Natural killer cell (primary cell): Measurements from ENCODE around the gene ATXN1. TPM values are rescaled to one million over a fixed set of nuclear protein-coding genes. Genes with fewer than 3 reads are reported as not detected.

Experiments
- ATAC-seq, 3 donors: fragments of 150-1000 bp in 2 of 3; fragments of 200-7000 bp in 1 of 3; cut with Tn5 transposase; 1 replicate in 1 of 3; 2 replicates in 2 of 3; pipeline ENCODE4 v1.10.0; 2021; ENCODE audit warnings: mild to moderate bottlenecking in 2 of 3, moderate library complexity in 2 of 3
- DNase-seq, 2 donors: peaks; one replicate each; pipeline versions ENCODE4 v3.0.0 to v3.0.0-alpha.2; 2013 to 2021; ENCODE audit warnings: mixed read lengths in 1 of 2
- H3K27ac ChIP-seq: one replicate; pipeline ENCODE4 v1.5.1; 2013; ENCODE audit warnings: mild to moderate bottlenecking, low read length
- H3K27me3 ChIP-seq: one replicate; pipeline ENCODE4 v1.6.1; 2013; ENCODE audit warnings: low read length; ENCODE audit not compliant: control insufficient read depth, insufficient read depth
- H3K36me3 ChIP-seq: one replicate; pipeline ENCODE4 v1.6.1; 2013; ENCODE audit warnings: low read length; ENCODE audit not compliant: control insufficient read depth, insufficient read depth
- H3K4me1 ChIP-seq: one replicate; pipeline ENCODE4 v1.6.1; 2013; ENCODE audit warnings: low read length; ENCODE audit not compliant: control insufficient read depth, insufficient read depth
- H3K4me3 ChIP-seq: one replicate; pipeline ENCODE4 v1.5.1; 2013; ENCODE audit warnings: low read length
- H3K9me3 ChIP-seq: one replicate; pipeline ENCODE4 v1.6.1; 2013; ENCODE audit warnings: low read length; ENCODE audit not compliant: control insufficient read depth, insufficient read depth
- H3K27ac Mint-ChIP-seq, 2 donors: one replicate each; pipeline ENCODE4 v1.8.0; 2022; ENCODE audit warnings: mild to moderate bottlenecking in 2 of 2, mixed read lengths in 2 of 2, moderate library complexity in 1 of 2
- H3K27me3 Mint-ChIP-seq, 2 donors: one replicate each; pipeline ENCODE4 v1.8.0; 2022; ENCODE audit warnings: low read depth in 2 of 2, mixed read lengths in 2 of 2
- H3K36me3 Mint-ChIP-seq: one replicate; pipeline ENCODE4 v1.8.0; 2022; ENCODE audit warnings: mixed read lengths
- H3K4me1 Mint-ChIP-seq, 2 donors: one replicate each; pipeline ENCODE4 v1.8.0; 2022; ENCODE audit warnings: mixed read lengths in 2 of 2
- H3K4me3 Mint-ChIP-seq: one replicate; pipeline ENCODE4 v1.8.0; 2022; ENCODE audit warnings: mild to moderate bottlenecking, moderate library complexity, mixed read lengths
- H3K9me3 Mint-ChIP-seq, 2 donors: one replicate each; pipeline ENCODE4 v1.8.0; 2022; ENCODE audit warnings: mixed read lengths in 2 of 2
- WGBS: methylation state at CpG from one replicate; pipeline ENCODE4 v1.1.7; 2013; ENCODE audit warnings: missing lambda C conversion rate; ENCODE audit not compliant: insufficient coverage; 5-methylcytosine and 5-hydroxymethylcytosine counted together
- intact Hi-C: fragments of 100-400 bp; cut with micrococcal nuclease; formaldehyde crosslinking; loops from one replicate; pipeline ENCODE4 v1.14.2; 2022
- total RNA-seq, 4 donors: library from RNA; stranded (reverse); fragments of 120-200 nt in 1 of 4; gene quantifications; one replicate each; pipeline versions ENCODE4 v1.2.3 to v1.2.4, GENCODE V29; 2013 to 2022
- TF ChIP-seq, protein P1 (sequence below): fragments of 200-600 bp; IDR thresholded peaks from one replicate; pipeline ENCODE4 v1.8.0; 2022; ENCODE audit warnings: antibody characterized with exemption

ATXN1 gene
- total RNA-seq, 3 donors from 2014 or later (not counting 1 experiment from before 2014, with no cell fraction given) = 90.4 to 120 (median 97.9) TPM

DNA sequence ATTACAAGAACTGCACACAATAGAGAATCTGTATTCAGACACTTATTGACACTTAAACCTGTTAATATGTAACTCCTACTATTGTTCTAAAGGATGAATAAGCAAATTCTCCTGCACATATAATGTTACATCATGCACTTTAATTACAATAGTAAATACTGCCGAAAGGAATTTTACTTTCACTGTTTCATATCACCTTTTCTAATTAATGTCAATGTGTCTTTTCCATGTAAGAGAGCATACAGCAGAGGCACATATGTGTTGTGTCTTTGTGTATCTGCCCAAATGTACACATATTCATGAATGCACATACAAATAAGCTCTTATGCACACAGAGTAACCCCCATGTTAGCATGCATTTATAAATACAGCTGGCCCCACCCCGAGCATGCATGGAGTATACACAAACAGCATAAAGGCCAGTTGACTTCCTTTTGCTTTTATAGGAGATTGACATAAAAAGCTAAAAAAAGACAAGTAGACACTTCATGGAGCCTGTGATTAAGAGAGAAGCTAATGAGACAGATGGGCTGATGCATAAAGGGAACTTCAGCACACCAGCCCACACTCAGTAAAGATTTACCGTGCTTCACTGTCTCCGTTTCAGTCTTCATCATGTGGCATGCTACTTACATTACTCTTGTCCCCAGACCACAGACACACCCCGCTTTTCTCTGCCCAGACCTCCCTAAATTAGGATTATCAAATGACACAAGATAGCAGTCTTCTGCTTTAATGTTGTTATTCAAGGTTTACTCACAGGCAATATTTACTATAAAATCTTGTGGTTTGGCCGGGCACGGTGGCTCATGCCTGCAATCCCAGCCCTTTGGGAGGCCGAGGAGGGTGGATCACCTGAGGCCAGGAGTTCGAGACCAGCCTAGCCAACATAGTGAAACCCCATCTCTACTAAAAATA is 184.6 kb downstream of the ATXN1 start:
- H3K27me3 ChIP-seq = no peaks in the 10 kb centered on the region
- Mint-ChIP-seq H3K27me3 (no peaks in the 10 kb centered on the region), H3K27ac (no peak overlapping the region), H3K9me3 (no peaks in the 10 kb centered on the region), H3K4me3 (no peak overlapping the region), H3K36me3 (no peaks in the 10 kb centered on the region), H3K4me1 (peaks cover 0 to 18% of the 10 kb centered on the region in 2 donors)
- TF ChIP-seq, protein P1, sequence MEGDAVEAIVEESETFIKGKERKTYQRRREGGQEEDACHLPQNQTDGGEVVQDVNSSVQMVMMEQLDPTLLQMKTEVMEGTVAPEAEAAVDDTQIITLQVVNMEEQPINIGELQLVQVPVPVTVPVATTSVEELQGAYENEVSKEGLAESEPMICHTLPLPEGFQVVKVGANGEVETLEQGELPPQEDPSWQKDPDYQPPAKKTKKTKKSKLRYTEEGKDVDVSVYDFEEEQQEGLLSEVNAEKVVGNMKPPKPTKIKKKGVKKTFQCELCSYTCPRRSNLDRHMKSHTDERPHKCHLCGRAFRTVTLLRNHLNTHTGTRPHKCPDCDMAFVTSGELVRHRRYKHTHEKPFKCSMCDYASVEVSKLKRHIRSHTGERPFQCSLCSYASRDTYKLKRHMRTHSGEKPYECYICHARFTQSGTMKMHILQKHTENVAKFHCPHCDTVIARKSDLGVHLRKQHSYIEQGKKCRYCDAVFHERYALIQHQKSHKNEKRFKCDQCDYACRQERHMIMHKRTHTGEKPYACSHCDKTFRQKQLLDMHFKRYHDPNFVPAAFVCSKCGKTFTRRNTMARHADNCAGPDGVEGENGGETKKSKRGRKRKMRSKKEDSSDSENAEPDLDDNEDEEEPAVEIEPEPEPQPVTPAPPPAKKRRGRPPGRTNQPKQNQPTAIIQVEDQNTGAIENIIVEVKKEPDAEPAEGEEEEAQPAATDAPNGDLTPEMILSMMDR = no peak
- no peaks in the 10 kb centered on the region for H3K9me3 ChIP-seq
- no peaks in the 10 kb centered on the region for H3K36me3 ChIP-seq
- H3K27ac ChIP-seq = no peak overlapping the region
- intact Hi-C loops = no loop called here
- no peaks in the 10 kb centered on the region for H3K4me1 ChIP-seq
- no peak for ATAC-seq
- 79% methylated on average over 7 of the region's 9 CpGs for WGBS
- no peak for DNase-seq
- no peak overlapping the region for H3K4me3 ChIP-seq

DNA sequence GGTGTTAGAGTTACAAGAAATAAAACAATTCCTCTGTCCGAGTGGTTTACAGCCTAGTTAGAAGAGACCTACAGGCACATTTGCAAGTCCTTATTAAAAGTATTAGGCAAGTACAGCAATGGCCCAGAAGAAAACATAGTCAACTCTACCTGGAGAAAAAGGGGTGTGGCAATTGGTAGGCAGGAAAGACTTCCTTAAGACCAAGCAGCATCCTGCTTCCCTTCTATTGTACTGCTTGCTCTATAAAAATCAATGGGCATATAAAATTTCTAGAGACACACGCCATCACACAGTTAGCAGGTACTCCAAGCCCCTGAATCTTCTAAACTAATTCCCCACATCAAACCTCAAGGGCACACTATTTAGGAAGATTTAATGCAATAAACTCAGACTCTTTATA is 185.6 kb downstream of the ATXN1 start:
- Histone ChIP-seq H3K4me3 (no peak overlapping the region), H3K4me1 (no peaks in the 10 kb centered on the region), H3K27ac (no peak overlapping the region), H3K9me3 (no peaks in the 10 kb centered on the region), H3K27me3 (no peaks in the 10 kb centered on the region), H3K36me3 (no peaks in the 10 kb centered on the region)
- no peaks in the 10 kb centered on the region for H3K36me3 Mint-ChIP-seq
- ATAC-seq = no peak
- intact Hi-C loops = no loop called here
- H3K27ac Mint-ChIP-seq = no peak overlapping the region
- TF ChIP-seq, protein P1 = no peak
- DNase-seq = no peak
- WGBS = 100% methylated on average over 2 of the region's 2 CpGs
- H3K4me1 Mint-ChIP-seq = peaks cover 0 to 10% of the 10 kb centered on the region in 2 donors
- no peaks in the 10 kb centered on the region for H3K9me3 Mint-ChIP-seq
- H3K4me3 Mint-ChIP-seq = no peak overlapping the region
- no peaks in the 10 kb centered on the region for H3K27me3 Mint-ChIP-seq

DNA sequence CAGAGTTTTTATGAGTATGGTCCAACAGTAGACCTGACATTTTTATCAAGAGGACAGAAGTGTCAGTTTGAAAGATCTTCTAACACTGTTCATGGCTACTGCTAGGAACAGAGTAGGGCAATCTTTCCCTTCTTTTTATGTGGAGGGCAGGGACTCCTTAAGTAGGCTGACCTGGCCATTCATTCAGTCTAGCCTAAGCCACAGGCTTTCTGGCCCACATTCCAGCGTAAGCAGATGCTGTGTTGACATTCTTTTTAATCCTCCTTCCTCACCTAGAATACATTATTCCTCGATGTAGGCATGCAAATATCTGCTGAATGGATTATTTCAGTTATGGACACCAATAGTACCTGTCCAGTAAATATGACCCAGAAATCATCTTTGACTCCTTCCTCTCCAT is 188.3 kb downstream of the ATXN1 start:
- 100% methylated on average over 2 of the region's 2 CpGs for WGBS
- TF ChIP-seq, protein P1 = no peak
- DNase-seq = no peak
- Histone ChIP-seq H3K9me3 (no peaks in the 10 kb centered on the region), H3K36me3 (no peaks in the 10 kb centered on the region), H3K4me3 (no peak overlapping the region), H3K27ac (no peak overlapping the region), H3K27me3 (no peaks in the 10 kb centered on the region), H3K4me1 (no peaks in the 10 kb centered on the region)
- Mint-ChIP-seq H3K9me3 (no peaks in the 10 kb centered on the region), H3K4me3 (no peak overlapping the region), H3K27ac (no peak overlapping the region), H3K4me1 (peaks cover 0 to 10% of the 10 kb centered on the region in 2 donors), H3K27me3 (no peaks in the 10 kb centered on the region), H3K36me3 (no peaks in the 10 kb centered on the region)
- no peak for ATAC-seq
- intact Hi-C loops = no loop called here
